Fibroblast of mammary gland (primary cell): ENCODE measurements around the gene IFT27.
"Not testable (repeated sequence)": the region's sequence is repeated elsewhere in the genome, so short reads cannot be mapped to it uniquely, and the experiment has no call there.

ENCODE experiments used
- DNase-seq: peaks from one replicate; pipeline ENCODE4 v3.0.0-alpha.2; 2010; ENCODE audit warnings: low read depth
- H3K4me3 ChIP-seq: 2 replicates; pipeline ENCODE4 v1.5.1; 2011; ENCODE audit warnings: low read depth, mild to moderate bottlenecking, low read length, moderate library complexity; ENCODE audit not compliant: control insufficient read depth
- TF ChIP-seq, protein P1 (sequence below): conservative IDR thresholded peaks from 2 replicates; pipeline ENCODE4 v1.5.1; 2011; ENCODE audit warnings: low read depth, low read length, inconsistent platforms; ENCODE audit not compliant: control insufficient read depth, insufficient read depth

The IFT27 gene

DNA sequence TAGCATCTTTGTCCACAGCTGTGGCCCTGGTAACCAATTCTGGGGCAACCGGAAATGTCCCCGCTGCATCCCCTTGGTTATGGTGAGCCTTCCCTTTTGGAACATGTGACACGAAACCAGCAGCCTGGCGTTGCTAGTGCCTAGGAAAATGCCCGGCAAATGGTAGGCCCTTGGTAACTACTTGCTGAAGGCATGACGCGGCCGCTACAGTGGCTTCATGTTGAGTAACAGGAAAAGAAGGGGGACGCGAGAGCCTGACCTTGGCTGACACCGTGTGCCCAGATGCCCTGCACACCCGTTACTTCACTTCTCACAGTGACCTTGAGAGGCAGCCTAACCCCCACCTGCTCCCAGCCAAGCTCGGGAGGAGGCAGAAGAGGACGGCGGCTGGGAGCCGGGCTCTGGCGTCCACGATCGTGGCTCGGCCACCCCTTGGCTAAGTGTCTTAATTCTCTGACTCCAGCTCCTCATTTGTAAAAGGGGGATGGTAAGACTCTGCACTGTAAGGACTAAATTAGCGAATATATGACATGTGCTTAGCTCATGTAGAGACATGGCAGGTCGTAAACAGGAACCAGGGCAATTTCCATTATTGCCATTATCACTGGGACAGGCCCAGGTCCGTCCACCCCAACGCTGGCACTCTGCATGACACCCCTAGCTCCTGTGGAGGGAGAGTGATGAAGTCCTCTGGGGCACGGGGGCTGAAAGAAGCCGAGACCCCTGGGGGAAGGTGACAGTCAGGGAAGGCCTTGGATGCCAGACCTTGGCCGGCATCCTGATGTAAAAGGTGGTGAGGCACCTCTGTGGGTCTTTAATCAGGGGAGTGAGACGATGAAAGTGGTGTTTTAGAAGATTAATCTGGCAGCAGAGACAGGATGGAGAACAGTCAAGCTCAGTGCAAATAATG, 18.9 kb downstream of the IFT27 start:
- no peak for DNase-seq
- TF ChIP-seq, protein P1, sequence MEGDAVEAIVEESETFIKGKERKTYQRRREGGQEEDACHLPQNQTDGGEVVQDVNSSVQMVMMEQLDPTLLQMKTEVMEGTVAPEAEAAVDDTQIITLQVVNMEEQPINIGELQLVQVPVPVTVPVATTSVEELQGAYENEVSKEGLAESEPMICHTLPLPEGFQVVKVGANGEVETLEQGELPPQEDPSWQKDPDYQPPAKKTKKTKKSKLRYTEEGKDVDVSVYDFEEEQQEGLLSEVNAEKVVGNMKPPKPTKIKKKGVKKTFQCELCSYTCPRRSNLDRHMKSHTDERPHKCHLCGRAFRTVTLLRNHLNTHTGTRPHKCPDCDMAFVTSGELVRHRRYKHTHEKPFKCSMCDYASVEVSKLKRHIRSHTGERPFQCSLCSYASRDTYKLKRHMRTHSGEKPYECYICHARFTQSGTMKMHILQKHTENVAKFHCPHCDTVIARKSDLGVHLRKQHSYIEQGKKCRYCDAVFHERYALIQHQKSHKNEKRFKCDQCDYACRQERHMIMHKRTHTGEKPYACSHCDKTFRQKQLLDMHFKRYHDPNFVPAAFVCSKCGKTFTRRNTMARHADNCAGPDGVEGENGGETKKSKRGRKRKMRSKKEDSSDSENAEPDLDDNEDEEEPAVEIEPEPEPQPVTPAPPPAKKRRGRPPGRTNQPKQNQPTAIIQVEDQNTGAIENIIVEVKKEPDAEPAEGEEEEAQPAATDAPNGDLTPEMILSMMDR = no peak
- H3K4me3 ChIP-seq = no peak overlapping the region

DNA sequence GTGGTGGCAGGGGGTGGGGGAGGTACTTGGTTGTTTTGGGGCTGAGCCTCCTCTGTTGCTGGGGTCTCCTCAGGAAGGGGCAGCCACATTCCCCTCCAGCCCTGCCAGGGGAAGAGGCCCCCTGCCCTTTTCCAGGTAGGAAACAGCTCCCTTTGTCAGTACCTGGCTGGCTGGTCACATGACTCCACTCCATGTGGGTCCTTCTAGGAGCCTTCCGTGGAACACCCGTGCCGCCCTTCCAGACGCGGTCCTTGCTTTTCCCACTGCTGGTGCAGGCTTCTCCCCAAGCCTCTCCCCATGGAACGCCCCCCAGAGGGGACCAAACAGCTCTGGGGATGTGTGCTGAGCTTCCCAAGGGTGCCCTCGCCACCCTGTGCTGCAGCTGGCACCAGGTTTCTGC, 19.9 kb downstream of the IFT27 start:
- TF ChIP-seq, protein P1 = no peak

DNA sequence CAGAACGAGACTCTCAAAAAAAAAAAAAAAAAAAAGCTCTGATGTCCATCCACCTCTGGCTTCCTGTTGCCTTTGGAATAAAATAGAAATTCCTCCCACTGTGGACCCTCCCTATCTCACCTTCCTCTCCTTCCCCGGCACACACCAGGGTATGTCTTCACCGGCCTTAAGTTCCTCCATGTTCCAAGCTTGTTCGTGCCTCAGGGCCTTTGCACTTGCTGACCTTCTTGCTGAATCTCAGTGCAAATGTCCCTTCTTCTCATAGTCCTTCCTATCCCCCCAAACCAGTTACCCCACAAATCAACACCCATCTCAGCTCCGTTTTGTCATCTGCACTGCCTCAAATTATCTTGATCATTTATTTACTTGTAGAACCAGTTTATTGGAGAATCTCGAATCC, 20.6 kb downstream of the IFT27 start:
- no peak for DNase-seq
- TF ChIP-seq, protein P1 = no peak
- H3K4me3 ChIP-seq = no peak overlapping the region

More for the DNA sequence above, 19.9 kb downstream of the IFT27 start:
- DNase-seq = no peak
- H3K4me3 ChIP-seq = no peak overlapping the region

DNA sequence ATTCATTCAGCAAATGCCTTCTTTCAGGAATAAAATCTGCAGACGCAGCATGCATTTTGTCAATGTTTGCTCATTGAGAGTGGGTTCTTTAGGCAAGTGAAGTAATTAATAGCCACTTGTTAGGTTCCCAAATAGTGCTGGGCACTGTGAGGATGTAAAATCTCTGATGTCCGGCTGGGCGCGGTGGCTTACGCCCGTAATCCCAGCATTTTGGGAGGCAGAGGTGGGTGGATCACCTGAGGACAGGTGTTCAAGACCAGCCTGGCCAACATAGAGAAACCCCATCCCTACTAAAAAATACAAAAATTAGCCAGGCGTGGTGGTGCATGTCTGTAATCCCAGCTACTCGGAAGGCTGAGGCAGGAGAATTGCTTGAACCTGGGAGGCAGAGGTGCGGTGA, 21.0 kb downstream of the IFT27 start:
- DNase-seq, H3K4me3 ChIP-seq: not testable (repeated sequence)

DNA sequence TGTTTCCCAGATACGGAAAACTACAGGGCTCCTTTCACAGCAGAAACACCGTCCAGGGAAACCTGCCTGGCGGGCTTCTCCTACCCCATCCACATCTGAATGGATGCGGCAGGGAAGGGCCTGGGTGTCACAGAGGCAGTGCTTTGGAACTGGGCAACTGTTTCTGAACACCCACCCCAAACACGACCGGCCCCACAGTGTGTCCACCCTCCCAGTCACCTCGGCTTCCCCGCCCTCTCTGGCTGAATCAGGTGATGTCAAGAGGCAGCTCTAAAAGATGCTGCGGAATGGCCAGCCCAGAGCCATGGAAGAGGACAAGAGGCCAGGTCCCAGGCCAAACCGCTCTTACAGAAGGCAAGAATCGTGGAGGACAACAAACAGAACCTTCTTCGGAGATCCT, 22.0 kb downstream of the IFT27 start:
- DNase-seq = no peak
- TF ChIP-seq, protein P1 = no peak
- H3K4me3 ChIP-seq = no peak overlapping the region

DNA sequence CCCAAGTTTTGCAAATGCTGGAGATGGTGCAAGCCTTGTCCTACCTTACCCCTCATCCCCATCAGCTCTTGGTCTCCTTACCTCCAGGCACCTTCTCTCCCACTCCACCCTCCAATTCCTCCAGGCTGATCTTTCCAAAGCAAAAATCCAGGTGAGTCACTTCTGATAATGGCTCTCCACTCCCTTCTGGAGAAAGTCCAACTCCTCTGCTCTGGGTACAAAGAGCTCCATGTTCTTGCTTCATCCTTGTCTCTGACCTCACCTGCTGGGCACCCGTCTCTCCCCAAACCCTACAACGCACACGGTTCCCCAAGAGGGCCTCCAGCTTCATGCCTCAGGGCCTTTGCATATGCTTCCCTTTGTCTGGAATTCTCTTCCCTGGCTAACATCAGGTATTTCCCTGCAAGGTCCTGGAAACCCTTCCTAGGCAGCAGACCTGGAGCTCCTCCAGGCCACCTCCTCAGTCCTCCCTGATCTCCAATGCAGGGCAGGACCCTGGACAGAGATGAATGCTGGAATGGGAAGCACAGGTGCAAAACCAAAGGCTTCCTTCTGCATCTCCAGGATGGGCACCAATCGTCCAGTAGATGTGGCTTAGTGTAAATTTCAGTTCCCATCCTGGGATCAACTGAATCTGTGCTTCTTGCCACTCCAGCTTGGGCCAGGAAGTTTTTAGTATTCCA, 22.7 kb downstream of the IFT27 start:
- no peak overlapping the region for H3K4me3 ChIP-seq
- TF ChIP-seq, protein P1 = no peak
- no peak for DNase-seq

DNA sequence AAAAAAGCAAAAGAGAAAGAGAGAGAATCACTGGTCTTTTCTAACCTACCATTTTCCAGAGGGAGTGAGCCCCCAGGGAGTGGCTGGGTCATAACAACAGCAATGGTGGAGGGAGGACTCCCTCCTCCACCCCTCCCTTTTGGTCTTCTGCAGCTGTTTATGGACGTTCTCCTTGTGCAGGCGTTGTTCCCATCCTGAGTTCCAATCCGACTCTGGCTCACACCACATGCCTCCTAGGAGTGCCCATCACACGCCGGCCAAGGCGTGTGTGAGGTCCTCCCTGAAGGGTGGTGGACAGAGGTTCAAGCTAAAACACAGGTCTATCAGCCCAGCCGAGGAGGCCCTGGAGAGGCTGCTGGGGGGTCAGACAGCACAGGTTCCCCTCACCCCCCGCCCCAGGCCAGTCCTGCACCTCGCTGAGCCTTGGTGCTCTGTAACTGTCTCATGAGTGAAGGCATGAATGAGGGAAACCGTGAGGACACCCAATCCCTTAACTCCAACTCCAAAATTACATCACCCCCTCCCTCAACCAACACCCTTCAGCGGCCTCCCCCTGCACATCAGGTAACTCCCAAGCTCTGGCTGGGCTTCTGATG, 29.4 kb downstream of the IFT27 start:
- no peak overlapping the region for H3K4me3 ChIP-seq
- DNase-seq = no peak
- TF ChIP-seq, protein P1 = no peak
